Right lobe of liver (tissue), 6 donors: ENCODE results near the gene AP1S3. TPM values are rescaled to one million over a fixed set of nuclear protein-coding genes. Genes with fewer than 3 reads are reported as not detected.

Experiments used
- ATAC-seq, 4 donors: fragments of 200-7000 bp; cut with Tn5 transposase; one replicate each; pipeline ENCODE4 v1.9.1; 2020; ENCODE audit warnings: mild to moderate bottlenecking in 4 of 4, moderate library complexity in 4 of 4
- DNase-seq, 3 donors: peaks; one replicate each; pipeline ENCODE4 v3.0.0-alpha.2; 2020
- H3K27ac ChIP-seq, 3 donors: fragments of 200-600 bp; one replicate each; pipeline ENCODE4 v1.8.0; 2022
- H3K27me3 ChIP-seq, 2 donors: fragments of 200-600 bp; one replicate each; pipeline ENCODE4 v1.8.0; 2022
- H3K36me3 ChIP-seq, 4 donors: fragments of 200-600 bp; sonication (generic) in 1 of 4; one replicate each; pipeline versions ENCODE4 v1.5.1 to v1.8.0; 2017 to 2022; ENCODE audit warnings: control low read depth in 1 of 4
- H3K4me1 ChIP-seq, 4 donors: fragments of 200-600 bp; sonication (generic) in 1 of 4; one replicate each; pipeline versions ENCODE4 v1.5.1 to v1.8.0; 2017 to 2022; ENCODE audit warnings: control low read depth in 1 of 4
- H3K4me3 ChIP-seq, 3 donors: fragments of 200-600 bp; one replicate each; pipeline ENCODE4 v1.8.0; 2022
- H3K9me3 ChIP-seq, 4 donors: fragments of 200-600 bp; sonication (generic) in 1 of 4; one replicate each; pipeline versions ENCODE4 v1.5.1 to v1.8.0; 2017 to 2022; ENCODE audit warnings: control low read depth in 1 of 4
- CTCF ChIP-seq, 4 donors: fragments of 200-600 bp in 3 of 4; fragments of 450-650 bp in 1 of 4; IDR thresholded peaks; one replicate each; pipeline versions ENCODE4 v1.5.1 to v1.8.0; 2016 to 2022; ENCODE audit warnings: antibody characterized with exemption in 4 of 4, mild to moderate bottlenecking in 2 of 4
- POLR2A ChIP-seq: fragments of 450-650 bp; IDR thresholded peaks from one replicate; pipeline ENCODE4 v1.6.1; 2017; ENCODE audit warnings: antibody characterized with exemption, mild to moderate bottlenecking
- WGBS: methylation state at CpG from one replicate; pipeline ENCODE4 v1.1.6; 2018; ENCODE audit warnings: low coverage, low lambda C conversion rate; ENCODE audit not compliant: insufficient coverage; ENCODE audit errors: missing lambda C conversion rate; 5-methylcytosine and 5-hydroxymethylcytosine counted together
- intact Hi-C, 2 donors: fragments of 100-400 bp; cut with DNase I; formaldehyde crosslinking; loops; one replicate each; pipeline versions ENCODE4 v1.11.2 to v1.14.1; 2022
- total RNA-seq, 6 experiments: library from RNA; depleted of rRNA in 2 of 6; stranded (reverse); fragments of >200 nt in 2 of 6; fragmentation: NEBNext Ultra II Directional in 3 of 6; extraction: Animal tissue kit (Norgen Biotek cat#: 25700) in 3 of 6; gene quantifications; one replicate each; pipeline versions ENCODE4 v1.1.0 to v1.2.4, GENCODE V29; 2016 to 2023
- donor health status: DM: no; HTN: yes; CAD: no.
- donor health status: DM: no; HTN: no; CAD: no.
- donor health status: DM: no; HTN: no; CAD: no.
- donor health status: DM: no; HTN: yes; CAD: no.
- donor health status: DM: no; HTN: yes; CAD: no.

The AP1S3 gene
- total RNA-seq, 6 experiments from 2014 or later, result 1.3 to 12.7 (median 3.2) TPM

- no peak overlapping the region for H3K27ac ChIP-seq
- no peaks in the 10 kb centered on the region for H3K36me3 ChIP-seq
- peak; percentile 40 to 66 (median 60) for TF ChIP-seq CTCF (IDR thresholded peaks at IDR 0.05)
- TF ChIP-seq POLR2A, result no peak
- no peak overlapping the region for H3K4me3 ChIP-seq
- no peak for DNase-seq
- peak; percentile 55 to 75 (median 64) for ATAC-seq
- intact Hi-C loops, result no loop called here
- no peaks in the 10 kb centered on the region for H3K4me1 ChIP-seq
- H3K9me3 ChIP-seq, result no peaks in the 10 kb centered on the region
- 23% methylated on average over 4 of the region's 7 CpGs for WGBS
- no peaks in the 10 kb centered on the region for H3K27me3 ChIP-seq
Measured at GRCh38 chr2:223727562-223727961, 109.8 kb downstream of the AP1S3 start.

- DNase-seq (no peak), ATAC-seq (no peak)
- no peaks in the 10 kb centered on the region for H3K27me3 ChIP-seq
- no peak overlapping the region for H3K27ac ChIP-seq
- no peak overlapping the region for H3K4me3 ChIP-seq
- intact Hi-C loops, result no loop called here
- H3K4me1 ChIP-seq, result no peaks in the 10 kb centered on the region
- TF ChIP-seq CTCF (IDR thresholded peaks at IDR 0.05), result no peak
- TF ChIP-seq POLR2A, result no peak
- WGBS, result 76% methylated on average over 8 of the region's 8 CpGs
- no peaks in the 10 kb centered on the region for H3K36me3 ChIP-seq
- H3K9me3 ChIP-seq, result no peaks in the 10 kb centered on the region
Measured at GRCh38 chr2:223725986-223726970, 111.1 kb downstream of the AP1S3 start.

DNA sequence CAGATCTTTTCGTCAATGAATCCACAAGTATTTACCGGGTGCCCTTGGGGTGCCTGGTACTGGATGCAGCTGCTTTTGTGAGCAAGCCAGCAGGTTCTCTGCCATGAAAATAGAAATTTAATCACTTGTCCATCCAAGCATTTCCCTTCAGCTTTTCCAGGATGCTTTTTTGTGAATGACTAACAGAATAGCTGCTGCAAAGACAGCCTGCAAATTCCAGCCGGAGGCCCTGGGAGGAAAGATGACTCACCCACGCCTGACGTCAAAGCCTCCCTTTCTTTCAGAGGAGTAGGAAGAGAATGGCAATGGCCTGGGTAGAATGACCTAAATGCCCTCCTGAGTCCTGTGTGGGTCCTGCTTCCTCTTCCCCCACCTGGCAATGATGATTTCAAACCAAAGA is 111.9 kb downstream of the AP1S3 start:
- TF ChIP-seq CTCF (IDR thresholded peaks at IDR 0.05), result no peak
- no peak for TF ChIP-seq POLR2A
- H3K36me3 ChIP-seq, result no peaks in the 10 kb centered on the region
- no peak overlapping the region for H3K4me3 ChIP-seq
- no peak overlapping the region for H3K27ac ChIP-seq
- intact Hi-C loops, result no loop called here
- H3K9me3 ChIP-seq, result no peaks in the 10 kb centered on the region
- no peaks in the 10 kb centered on the region for H3K4me1 ChIP-seq
- ATAC-seq (peak; percentile 58 to 96 (median 81)), DNase-seq (peak in 1 of 3 donors; percentile 69)
- 43% methylated on average over 5 of the region's 5 CpGs for WGBS
- H3K27me3 ChIP-seq, result no peaks in the 10 kb centered on the region

DNA sequence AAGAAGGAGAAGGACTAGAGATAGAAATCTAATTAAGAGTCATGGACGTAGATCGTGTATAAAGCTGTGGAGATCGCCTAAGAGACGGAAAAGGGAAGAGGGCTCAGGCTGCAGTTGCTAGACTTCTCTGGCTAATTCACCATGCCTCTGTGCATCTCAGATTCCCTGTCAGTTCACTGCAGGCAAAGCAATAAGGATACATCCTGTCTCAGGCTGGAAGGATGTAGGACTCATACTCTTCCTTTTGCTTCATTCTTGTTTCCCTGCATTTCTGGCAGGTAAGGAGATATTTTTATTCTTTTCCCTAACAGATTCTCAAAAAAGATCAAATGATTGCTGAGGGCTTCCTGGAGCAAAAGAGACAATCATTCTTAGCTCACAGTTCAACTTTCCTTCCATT is 112.5 kb downstream of the AP1S3 start:
- H3K27me3 ChIP-seq, result no peaks in the 10 kb centered on the region
- WGBS, result 64% methylated on average over 3 of the region's 4 CpGs
- H3K4me1 ChIP-seq, result no peaks in the 10 kb centered on the region
- H3K36me3 ChIP-seq, result no peaks in the 10 kb centered on the region
- no peak overlapping the region for H3K27ac ChIP-seq
- H3K4me3 ChIP-seq, result no peak overlapping the region
- TF ChIP-seq POLR2A (no peak), CTCF (IDR thresholded peaks at IDR 0.05) (no peak)
- intact Hi-C loops, result no loop called here
- ATAC-seq (no peak), DNase-seq (no peak)
- H3K9me3 ChIP-seq, result no peaks in the 10 kb centered on the region
